Endometrial microvascular endothelial cells (primary cell): Measurements from ENCODE around the gene FRRS1. TPM values are rescaled to one million over a fixed set of nuclear protein-coding genes. Genes with fewer than 3 reads are reported as not detected.
"Not testable (repeated sequence)": the region's sequence is repeated elsewhere in the genome, so short reads cannot be mapped to it uniquely, and the experiment has no call there.

Experiments
- in situ Hi-C: cut with HindIII; loops from 2 replicates; pipeline ENCODE4 v1.10.0; 2017; ENCODE audit warnings: low sequenced_read_pairs, low pct_unique_long_range_greater_than_20kb; ENCODE audit errors: inconsistent ontology term
- total RNA-seq: library from RNA; depleted of rRNA; stranded (reverse); fragments of >200 nt; gene quantifications from one replicate; pipeline ENCODE4 v1.2.3, GENCODE V29; 2015; ENCODE audit errors: inconsistent ontology term

The FRRS1 gene, protein sequence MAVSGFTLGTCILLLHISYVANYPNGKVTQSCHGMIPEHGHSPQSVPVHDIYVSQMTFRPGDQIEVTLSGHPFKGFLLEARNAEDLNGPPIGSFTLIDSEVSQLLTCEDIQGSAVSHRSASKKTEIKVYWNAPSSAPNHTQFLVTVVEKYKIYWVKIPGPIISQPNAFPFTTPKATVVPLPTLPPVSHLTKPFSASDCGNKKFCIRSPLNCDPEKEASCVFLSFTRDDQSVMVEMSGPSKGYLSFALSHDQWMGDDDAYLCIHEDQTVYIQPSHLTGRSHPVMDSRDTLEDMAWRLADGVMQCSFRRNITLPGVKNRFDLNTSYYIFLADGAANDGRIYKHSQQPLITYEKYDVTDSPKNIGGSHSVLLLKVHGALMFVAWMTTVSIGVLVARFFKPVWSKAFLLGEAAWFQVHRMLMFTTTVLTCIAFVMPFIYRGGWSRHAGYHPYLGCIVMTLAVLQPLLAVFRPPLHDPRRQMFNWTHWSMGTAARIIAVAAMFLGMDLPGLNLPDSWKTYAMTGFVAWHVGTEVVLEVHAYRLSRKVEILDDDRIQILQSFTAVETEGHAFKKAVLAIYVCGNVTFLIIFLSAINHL
- 0.65 TPM for total RNA-seq

DNA sequence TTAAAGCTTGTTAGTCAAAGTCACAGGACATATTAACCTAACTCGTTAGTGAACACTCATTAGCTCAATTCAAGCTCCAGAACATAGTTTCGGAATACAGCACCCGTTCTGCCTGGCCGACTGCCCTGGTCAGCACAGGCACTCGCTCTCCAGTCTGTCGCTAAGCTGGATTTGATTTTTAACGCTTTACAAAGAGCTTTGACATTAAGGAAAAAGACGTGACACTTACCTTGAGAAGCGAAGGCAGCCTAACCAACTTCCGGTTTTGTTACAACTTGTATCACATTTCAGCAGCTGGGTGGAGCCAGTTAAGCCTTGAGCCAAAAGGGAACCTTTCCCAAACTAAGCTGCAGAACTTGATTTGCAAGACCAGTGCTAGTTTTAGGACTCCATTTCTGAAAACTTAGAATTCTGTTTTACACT, at the start of gene FRRS1:
FRRS1 (minus strand) TSS at position 258 of the 423 bp plus-strand sequence. CDS start 17,867 bp downstream, outside the sequence.
- in situ Hi-C loops = no loop called here

DNA sequence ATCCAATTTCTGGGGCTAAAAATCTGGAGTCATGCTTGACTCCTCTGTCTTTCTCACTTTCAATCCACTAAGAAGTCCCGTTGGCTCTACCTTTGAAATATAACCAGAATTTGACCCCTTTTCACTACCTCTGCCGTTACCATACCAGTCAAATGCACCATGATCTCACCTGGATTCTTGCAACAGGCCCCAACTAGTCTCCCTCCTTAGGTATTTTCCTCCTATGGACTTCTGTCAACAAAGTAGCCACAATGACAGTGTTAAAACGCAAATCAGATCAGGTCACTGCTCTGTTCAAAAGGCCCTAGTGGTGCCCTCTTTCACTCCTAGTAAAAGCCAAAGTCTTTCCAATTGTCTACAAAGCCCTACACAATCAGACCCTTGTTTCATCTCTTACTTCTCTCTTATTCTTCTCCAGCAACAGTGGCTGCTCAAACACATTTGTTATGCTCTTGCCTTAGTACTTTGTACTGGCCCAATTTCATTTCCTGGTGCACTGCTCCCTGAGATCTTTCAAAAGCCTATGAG, 48.0 kb upstream of the FRRS1 start:
- in situ Hi-C loops = no loop called here

DNA sequence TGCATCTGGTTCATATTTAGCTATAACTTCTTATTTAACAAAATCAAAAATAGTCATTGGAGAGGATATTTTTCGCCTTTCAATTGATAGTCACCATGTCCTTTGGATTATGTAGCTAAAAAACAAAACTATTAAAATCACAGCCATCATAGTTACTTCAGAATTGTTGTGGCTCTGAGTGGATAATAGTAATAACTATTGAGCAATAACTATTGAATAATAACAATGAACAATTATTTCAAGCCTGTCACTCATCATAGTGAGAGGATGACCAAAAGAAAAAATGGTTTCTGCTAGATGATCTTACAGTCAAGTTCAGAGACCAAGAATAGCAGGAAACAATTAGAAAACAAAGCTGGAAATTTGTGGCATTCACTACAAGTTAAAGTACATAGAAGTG, 45.3 kb upstream of the FRRS1 start:
- in situ Hi-C loops = no loop called here

DNA sequence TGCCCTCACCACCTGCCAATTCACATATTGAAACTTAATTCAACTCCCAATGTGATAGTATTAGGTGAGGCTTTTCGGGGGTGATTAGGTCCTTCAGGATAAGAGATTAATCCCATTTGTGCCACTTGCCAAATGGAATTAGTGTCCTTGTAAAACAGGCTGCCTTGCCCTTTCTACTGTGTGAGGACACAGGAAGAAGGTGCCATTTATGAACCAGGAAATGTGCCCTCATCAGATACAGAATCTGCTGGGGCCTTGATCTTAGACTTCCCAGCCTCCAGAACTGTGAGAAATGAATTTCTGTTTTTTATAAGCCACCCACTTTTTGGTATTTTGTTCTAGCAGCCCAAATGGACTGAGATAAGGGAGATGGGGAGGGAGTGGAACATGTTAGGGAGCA, 44.6 kb upstream of the FRRS1 start:
- in situ Hi-C loops = no loop called here

DNA sequence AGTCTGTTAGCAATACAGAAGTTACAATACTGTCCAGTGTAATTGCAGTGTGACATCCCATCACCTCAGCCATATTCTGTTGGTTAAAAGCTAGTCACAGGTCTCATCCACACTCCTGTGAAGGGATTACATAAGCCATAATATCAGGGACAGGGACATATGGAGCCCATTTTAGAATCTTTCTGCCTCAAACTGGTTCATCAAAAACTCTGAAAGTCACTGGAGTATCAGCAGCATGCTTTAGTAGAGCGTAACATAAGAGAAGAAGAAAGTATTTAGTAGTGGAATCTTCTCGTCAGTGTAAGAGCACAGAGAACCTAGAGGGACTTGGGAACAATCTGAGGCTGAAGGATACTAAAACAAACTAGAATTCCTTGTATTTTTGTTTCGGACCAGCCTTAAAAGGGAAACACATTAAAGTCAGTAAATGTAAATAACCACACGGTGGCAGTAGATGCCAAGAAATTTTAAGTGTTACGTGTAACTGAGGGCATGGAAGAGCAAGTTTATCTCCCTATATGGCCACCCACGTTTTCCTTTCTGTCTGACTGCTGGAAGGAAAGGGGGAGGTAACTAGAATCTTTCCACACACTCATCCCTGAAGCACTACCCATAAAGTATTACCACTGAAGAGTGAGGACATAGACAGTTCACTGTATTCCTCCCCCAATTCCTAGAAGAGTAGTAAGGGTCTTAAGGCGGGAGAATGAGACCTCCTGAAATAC, 42.1 kb upstream of the FRRS1 start:
- in situ Hi-C loops = no loop called here

DNA sequence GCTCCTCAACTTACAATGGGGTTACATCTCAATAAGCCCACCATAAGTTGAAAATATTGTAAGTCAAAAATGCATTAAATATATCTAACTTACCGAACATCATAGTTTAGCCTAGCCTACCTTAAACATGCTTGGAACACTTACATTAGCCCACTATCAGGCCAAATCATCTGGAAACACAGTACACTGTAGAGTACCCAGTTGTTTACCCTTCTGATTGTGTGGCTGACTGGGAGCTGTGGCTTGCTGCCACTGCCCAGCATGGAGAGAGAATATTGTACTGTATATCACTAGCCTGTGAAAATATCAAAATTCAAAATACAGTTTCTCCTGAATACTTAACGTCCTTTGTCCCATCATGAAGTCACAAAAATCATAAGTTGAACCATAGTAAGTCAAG, 40.4 kb upstream of the FRRS1 start:
- in situ Hi-C loops = no loop called here

DNA sequence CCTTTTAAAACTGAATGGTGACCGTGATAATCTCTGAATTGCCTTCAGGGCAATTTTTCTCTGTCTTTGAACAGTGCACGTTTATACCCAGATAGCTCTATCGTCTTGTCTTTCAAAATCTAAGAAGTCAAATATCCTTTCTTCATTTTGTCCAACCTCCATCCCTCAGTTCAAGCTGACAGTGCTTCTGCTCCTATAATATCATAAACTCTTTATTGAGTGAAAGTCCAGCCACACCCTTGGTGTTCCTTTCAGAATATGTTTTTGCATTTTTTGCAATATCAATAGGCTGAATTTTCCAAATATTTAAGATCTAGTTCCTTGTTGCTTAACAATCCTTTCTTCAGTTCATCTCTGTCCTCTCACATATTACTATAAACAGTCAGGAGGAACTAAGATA, 35.1 kb upstream of the FRRS1 start:
- in situ Hi-C loops = no loop called here

DNA sequence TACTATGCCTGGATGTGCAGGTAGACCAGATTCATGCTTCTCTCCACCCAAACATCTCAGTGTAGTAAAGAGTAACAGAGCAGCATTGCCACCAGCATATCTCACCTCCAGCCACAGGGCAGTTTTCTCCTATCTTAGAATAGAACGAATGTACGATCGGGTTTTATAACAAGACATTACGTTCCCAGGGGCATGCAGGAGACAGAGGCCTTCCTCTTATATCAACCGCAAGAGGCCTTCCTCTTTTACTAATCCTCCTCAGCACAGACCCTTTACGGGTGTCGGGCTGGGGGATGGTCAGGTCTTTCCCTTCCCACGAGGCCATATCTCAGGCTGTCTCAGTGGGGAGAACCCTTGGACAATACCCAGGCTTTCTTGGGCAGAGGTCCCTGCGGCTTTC, 27.4 kb upstream of the FRRS1 start:
- in situ Hi-C loops = not testable (repeated sequence)

DNA sequence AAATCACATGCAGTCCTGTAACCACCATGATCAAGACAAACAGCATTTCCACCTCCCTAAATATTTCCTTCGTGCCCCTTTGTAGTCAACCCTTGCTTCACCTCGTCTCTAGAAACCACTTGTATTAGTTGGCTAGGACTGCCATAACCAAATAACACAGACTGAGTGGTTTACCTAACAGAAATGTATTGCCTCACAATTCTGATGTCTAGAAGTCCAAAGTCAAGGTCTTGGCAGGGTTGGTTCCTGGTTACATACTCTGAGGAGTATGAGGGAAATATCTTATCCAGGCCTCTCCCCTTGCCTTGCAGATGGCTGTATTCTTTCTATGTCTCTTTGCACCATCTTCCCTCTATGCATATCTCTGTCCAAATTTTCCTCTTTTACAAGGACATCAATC, 23.3 kb upstream of the FRRS1 start:
- in situ Hi-C loops = no loop called here

DNA sequence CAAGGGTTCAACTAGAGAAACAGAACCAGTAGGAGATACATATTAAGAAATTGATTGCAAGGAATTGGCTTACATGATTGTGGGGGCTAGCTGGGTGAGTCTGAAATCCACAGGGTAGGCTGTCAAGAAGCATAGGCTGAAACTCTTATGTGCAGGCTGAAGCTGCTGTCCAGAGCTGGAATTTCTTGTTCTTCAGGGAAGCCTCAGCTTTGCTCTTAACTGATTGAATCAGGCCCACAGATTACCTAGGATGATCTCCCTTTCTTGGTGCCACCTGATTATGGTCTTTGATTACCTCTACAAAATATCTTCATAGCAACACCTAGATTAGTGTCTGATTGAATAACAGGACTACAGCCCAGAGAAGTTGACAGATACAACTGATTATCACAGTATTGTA, 22.5 kb upstream of the FRRS1 start:
- in situ Hi-C loops = no loop called here

DNA sequence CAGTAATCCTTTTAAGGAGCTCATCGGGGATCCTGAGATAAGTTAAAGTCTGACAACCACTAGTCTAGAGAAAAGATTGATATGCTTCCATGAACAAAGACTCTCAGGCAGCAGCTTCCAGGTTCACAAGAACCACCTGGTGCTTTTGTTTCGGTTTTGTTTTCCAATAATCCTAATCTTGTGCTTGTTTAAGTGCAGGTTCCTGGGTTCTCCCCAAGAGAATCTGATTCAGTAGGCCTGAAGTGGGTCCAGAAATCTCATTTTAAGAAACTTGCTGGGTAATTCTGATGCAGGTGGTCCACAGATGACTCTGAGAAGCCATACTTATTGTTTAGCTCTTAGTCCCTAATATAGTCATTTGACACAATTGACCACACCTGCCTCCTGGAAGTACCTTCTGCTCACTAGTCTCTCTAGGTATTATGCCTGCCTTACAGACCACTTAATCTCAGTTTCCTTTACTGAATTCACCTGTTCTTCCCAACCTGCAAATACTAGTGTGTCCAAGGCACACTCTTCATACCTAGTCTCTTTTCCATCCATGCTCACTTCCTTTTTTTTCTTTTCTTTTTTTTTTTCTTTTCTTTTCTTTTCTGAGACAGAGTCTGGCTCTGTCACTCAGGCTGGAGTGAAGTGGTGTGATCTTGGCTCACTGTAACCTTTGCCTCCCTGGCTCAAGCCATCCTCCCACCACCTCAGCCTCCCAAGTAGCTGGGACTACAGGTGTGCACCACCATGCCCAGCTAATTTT, 20.5 kb upstream of the FRRS1 start:
- in situ Hi-C loops = no loop called here

DNA sequence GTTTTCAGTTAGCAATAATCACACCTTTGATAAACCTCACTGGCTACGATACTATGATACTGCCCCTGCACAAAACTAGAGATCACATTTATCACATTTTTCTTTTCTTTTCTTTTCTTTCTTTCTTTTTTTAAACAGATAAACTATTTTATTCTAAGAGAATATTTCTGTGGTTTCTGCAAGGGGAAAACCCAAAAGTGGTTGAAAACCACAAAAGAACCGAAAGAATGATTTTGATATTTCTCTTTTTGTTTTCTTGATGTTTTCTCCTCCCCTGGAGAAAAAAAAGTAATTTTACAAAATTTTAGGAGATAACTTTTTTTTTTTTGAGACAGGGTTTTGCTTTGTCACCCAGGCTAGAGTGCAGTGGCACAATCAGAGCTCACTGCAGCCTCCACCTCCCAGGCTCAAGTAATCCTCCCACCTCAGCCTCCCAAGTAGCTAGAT, 18.4 kb upstream of the FRRS1 start:
- in situ Hi-C loops = no loop called here

DNA sequence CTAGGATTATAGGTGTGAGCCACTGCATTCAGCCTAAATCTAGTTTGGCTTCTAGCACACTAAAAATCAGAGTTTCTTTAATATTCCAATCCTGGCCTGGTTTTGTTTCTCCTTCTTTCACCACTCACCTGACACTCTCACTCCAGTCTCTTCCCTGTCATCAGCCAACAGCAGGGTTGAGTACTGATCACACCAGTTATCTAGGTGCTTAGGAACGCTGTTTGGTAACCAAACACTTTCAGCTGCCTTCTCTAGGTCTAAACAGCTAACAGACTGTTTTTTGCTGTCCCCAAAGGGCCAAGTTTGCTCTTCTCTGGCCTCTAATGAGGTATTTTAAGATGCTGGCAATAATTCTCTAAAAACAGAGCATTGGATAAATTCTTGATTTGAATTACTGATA, 17.7 kb upstream of the FRRS1 start:
- in situ Hi-C loops = no loop called here

DNA sequence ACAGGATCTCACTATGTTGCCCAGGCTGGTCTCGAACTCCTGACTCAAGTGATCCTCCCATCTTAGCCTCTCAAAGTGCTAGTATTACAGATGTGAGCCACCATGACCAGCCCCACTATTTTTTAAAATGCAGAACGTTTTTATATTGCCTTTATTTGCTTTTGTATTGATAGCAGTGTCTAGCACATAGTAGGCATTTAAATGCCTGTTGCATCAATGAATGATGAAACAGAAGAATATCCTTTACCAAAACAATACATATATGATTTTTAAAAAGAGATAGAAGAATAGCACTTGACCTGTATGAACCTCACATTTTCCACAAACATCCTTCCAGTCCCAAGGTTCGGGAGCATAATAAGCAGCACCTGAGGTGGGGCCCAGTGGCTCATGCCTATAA, 16.5 kb upstream of the FRRS1 start:
- in situ Hi-C loops = no loop called here

DNA sequence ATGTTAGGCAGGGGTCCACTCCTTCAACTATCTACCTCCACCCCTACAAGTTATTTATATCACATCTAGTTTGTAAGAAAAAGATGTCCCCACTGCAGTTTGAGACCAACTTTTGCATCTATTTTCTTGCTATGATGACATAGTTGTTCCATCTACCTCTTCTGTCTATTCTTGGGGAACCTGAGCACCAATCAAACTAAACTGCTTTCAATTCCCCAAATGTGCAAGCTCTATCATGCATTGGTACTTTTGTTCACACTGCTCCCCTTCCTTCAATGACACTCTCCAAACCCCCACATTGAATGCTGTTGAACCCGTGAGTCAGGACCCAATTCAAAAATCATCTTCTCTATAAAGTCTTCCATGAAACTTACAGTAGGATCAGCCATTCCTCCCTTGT, 16.0 kb upstream of the FRRS1 start:
- in situ Hi-C loops = no loop called here

DNA sequence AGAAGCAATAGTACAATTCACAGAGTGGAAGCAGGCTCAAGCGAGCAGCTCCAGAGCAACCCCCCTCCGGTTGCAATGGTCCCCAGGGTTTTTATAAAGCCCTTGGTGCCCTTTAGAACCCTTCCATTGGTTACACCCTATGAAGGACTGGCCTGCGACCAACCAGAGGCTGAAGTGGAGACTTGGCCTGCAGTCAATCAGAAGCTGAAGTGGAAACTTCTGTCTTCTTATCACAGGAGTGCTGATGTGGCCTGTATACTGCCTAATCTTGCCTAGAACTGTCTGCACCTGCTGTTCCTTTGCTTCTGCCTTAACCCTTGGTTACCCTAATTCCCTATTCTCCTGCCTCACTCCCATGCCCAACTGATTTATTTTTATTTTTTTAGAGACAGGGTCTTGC, 15.4 kb upstream of the FRRS1 start:
- in situ Hi-C loops = no loop called here

DNA sequence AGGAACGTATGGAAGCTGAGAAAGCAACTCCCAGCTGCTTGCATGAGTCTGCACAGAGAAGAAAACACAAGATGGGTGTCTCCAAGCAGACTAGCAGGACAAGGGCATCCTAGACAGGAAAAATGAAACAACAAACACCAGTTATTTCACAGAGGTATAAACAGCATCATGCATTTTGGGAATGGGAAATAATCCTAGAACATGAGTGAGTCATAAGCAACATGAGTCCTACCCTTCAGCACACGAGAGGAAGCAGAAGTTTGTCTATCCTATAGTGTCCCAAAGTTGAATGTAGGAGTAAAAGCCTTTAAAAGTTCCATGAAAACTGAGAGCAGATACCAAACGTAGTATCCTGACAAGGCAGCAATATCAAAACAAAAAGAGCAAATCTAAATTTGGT, 11.3 kb upstream of the FRRS1 start:
- in situ Hi-C loops = no loop called here

DNA sequence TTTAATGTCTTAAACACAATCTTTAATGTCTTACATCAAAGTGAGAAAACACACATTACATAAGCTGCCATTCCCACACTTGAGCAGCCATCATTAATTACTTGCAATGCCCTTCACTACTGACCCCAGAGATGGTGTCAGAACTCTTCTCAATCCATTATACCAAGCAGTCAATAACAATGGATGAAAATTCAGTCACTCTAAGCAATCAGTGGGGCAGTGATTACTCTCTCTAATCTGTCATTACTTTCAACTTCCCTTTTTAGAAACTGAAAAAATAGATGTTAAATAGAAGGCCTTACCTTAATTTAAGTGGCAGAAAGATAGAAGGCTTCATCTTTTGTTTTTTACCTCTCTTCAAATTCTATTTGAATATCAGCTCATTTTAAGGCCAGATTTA, 9.7 kb upstream of the FRRS1 start:
- in situ Hi-C loops = no loop called here

DNA sequence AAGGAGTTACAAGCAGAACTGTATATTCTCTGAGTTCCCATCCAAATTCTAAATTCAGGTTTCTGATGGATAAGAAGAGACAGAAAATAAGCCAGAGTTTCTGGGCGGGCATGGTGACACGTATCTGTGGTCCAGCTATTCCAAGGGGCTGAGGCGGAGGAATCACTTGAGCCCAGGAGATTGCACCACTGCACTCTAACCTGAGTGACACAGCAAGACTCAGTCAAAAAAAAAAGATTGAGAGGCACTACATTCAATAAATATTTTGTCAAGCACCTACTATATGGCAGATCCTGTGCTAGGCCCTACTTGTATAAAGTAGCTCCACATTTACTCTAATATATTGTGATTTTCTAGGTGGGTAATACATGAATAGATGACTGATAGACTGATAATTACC, 6.4 kb upstream of the FRRS1 start:
- in situ Hi-C loops = no loop called here
